Stimulated activated CD4-positive, alpha-beta T cell treated with anti-CD3 and anti-CD28 coated beads, TNF-alpha, amount 100 ng/mL, for 1 hour (primary cell): Measurements from ENCODE around the gene S100A3.
A peak's percentile ranks its signal among the peaks of the same experiment; 100 is the strongest.

Experiments
- DNase-seq, 3 donors: peaks; one replicate each; pipeline ENCODE4 v3.0.0-alpha.2; 2020; ENCODE audit warnings: low read depth in 3 of 3, low spot score in 1 of 3

Gene S100A3

DNA sequence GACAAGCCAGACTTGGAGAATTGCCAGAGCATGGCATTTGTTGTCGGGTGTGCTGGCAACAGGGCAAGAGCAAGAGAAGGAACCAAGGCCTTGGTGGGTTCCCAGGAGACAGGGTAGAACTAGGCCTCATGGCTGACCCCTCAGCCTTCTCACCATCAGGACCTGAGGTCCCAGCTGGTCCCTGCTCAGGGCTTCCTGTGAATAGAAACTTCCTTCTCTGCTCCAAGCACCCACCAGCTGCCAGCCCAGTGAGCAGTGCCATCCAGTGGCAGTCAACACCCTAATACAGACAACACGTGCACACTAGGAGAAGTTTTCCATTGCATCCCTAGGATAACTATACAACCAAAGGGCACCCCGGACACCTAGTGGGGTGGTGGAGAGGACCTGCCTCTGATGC is 36.0 kb downstream of the S100A3 start:
- DNase-seq, result no peak

DNA sequence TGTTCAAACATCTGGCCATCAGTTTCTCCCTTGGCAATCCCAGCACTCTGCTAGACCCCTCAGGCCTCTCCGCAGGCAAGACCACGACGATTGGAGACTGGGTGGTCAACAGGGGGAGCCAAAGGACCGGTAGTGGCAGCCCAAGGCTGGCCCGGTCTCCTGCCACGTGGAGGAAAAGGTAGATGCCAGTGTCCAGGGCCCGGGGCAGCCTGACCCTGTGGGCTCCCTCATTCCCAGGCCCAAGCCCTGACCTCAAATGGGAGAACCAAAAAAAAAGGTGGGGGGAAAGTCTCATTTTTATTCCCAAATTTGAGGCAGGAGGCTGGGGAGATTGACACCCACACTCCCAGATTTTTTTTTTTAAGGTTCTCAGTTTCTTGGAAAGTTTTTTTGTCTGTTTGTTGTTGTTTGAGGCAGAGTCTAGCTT is 38.1 kb downstream of the S100A3 start:
- peak; percentile 49 to 68 (median 64) for DNase-seq

DNA sequence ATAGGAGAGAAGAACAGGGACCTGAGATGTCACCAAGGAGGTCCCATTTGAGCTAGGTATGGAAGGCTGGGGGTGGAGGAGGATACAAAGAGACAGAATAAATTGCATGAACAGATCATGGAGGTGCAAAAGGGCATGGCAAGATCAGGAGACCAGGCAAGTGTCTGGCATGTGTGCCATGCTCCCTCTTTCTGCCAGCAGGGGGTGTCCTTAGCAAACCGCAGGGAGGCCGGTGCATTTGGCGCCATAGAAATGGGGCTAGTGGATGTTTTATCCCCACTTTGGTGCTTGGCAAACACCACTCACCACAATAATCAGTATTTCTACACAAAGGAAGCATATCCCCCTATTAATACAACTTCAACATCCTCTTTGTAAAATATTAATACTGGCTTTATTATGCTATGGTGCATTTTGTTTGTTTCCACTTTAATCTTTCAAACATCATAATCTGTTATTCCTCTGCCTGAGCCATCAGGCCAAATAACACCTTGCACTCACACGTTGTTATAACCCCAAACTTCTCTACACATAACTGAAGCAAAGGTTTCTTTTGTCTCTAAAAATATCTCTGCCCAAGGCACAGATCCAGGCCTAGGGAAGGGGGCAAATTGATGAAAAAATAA is 39.2 kb downstream of the S100A3 start:
- peak; percentile 18 to 44 (median 35) for DNase-seq

DNA sequence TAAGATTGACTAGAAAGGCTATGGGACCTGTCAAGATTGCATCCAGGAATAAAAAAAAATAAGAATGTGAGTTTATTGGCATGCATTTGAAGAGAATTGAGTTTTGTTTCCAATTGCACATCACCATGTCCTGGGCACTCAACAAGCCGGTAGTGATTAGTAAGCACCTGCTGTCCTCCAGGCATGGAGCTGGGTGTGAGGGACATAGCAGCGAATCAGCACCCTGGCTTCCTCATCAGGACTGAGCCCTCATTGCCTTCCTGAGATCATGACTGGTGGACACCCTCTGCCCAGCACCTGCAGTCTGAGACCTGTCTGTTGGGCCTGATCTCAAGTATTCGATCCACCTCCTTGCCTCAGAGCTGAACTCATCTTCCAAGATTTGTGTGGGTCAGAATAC is 40.0 kb downstream of the S100A3 start:
- DNase-seq, result no peak

DNA sequence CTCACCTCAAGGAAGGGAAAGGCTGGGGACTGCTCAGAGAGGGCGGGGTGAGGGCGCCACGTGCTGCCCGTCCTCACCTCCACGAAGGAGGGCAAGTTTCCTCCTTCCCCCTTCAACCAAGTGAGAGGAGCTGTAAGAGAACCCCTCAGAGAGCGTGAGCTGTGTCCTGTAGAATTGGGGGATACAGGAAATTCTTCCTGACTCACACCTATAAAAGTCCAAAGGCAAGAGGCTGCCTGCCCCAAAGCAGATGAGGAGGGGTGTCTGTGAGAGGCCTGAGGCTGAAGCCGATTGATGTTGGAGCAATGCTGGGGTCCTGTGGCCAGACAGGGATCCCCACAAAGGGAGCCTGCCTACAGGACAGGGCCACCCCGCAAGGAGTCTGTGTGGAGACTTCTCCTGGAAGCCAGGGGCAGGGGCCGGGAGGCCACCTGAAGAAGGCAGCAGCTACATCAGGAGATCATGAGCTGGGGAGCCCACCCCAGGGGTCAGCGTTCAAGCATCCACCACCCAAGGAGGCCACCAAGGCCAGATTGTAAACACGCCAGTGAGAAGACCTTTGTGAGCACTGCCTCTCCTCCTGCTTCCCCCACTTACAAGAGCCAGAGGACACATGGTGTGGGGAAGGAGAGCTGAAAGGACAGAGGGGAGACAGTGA is 41.0 kb downstream of the S100A3 start:
- no peak for DNase-seq

DNA sequence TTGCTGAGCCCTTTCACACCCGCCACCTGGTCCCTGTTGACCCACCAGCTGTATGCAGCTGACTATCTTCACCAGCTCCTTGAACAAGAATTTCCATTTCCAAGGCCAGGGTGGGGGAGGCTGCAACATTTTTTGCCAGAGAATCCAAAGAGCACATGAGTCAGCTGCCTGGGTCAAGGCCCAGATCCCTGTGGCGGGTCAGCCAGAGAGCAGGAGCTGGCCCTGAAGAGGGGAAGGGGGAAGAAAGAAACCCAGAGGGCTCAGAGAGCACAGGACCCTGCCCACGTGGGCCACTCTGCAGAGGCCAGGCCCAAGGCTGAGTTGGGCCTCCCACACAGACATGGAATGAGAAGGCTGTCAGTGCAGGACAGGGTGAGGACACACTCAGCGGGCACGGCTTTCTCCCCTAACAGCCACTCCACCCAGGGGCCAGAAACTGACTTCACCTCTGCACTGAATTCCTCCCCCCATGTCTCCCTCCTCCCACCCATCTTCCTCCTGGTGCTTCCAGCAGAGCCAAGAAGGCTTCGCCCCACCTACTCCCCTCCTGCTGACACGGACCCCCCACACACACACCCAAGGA is 42.1 kb downstream of the S100A3 start:
- no peak for DNase-seq

DNA sequence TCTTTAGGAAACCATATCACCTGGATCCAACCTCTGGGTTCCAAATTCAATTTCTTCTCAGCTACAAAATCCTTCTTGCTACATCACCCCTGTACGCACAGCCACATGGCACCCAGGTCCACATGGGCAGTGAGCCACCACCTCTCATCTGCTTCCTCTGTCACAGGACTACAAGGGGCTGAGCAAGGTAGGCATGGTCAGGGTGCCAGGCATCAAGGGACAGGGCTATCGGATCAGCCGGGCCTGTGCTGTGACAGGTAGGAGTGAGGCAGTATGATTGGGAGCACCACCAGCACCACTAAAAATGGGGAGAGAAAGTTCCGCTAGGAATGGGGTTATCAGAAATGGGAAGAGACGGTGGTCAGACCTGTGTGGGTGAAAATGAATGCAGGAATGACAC is 42.7 kb downstream of the S100A3 start:
- no peak for DNase-seq

DNA sequence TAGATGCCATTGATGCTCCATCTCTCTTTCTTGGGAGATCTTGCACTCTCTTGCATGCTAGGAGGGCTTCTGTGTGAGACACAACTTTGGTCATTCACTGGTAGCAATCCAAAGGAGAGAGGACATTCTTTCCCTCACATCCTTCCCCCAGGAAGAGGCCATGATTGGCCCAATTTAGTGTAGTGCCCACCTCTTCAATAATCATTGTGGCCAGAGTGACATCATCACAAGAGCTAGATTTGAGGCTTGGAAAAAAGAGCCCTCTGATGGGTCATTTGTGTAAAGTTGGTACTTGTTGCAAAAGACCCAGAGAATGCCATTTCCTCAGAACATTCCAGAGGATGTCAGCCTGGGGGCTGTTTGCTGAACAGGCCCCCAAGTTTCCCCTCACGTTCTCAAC is 43.5 kb downstream of the S100A3 start:
- no peak for DNase-seq

DNA sequence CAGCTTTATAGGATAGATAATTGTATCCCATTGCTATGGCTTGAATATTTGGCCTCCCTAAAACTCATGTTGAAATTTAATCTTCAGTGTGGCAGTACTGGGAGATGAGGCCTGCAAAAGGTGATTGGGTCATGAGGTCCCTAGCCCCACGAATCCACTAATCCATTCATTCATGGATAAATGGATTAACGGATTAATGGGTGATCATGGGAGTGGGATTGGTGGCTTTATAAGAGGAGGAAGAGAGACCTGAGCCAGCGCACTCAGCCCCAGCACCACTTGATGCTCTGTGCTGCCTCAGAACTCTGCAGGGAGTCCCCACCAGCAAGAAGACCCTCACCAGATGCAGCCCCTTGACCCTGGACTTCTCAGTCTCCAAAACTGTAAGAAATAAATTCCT is 45.3 kb downstream of the S100A3 start:
- no peak for DNase-seq

DNA sequence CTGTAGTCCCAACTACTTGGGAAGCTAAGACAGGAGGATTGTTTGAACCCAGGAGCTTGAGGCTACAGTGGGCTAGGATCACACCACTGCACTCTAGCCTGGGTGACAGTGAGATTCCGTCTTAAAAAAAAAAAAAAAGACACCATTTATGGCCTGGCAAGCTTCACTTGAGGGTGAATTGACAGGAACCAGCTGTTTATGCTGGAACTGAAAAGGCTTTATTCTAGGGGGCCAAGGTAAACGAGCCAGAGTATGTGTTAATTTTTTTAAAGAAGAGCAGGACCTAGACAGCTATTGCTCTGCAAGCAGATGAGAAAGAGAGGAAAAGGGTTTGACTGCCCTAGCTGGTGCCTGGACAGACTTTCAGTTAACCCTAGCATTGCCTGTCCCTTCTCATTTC is 50.3 kb downstream of the S100A3 start:
- DNase-seq, result no peak
